ENCODE measurements around the gene MYG1.
A peak's percentile ranks its signal among the peaks of the same experiment; 100 is the strongest.
"Not testable (repeated sequence)": the region's sequence is repeated elsewhere in the genome, so short reads cannot be mapped to it uniquely, and the experiment has no call there.

The MYG1 gene

DNA sequence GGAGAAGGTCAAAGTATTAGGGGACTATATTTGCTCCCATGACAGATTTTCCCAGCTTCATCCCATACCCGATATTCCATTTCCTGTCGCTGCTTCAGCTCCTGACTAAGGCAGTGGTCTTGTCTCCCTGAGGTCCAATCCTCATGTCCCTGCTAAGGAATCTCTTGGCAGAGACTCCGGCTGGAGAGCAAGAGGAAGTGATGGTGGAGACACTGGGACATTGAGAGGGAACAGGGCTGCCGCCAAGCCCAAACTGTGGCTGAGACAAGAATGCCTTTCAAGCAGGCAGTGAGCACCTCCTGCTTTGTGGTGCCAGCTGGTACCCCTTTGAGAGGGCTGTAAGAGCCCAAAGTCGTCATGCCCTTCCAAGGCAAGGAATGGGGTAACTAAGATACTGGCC is 31.2 kb downstream of the MYG1 start:
- FAIRE-seq = no peak

DNA sequence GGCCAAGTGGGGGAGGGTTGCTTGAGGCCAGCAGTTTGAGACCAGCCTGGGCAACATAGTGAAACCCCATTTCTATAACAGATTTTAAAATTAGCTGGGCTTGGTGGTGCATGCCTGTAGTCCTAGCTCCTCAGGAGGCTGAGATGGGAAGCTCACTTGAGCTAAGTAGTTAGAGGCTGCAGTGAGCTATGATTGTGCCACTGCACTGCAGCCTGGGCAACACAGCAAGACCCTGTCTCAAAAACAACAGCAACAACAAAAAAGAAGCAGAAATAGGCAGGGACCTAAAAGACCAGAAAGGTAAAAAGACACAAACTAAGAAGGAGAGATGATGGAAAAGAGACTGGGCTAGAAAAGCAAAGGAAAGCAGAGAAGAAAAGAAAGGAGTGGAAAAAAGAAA is 32.8 kb downstream of the MYG1 start:
- not testable (repeated sequence) for FAIRE-seq

DNA sequence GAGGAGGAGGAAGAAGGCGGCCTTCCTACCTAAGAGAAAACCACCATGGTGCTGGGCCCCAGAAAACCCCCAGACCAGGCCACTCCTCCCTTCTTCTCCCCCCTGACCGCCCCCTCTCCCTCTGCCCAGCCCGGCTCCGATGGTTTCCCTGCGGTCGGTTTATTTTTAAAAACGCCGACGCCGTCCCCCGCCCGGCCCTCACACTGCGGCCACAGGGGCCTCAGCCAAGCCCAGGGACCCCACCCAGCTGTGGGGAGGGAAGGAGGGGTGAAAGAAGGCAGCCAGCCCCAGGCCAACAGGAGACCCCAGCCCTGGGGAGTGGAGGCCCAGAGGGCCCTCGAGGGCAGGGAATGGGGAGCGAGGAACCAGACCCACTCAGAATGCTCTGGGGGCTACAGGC is 33.2 kb downstream of the MYG1 start:
- no peak for FAIRE-seq

DNA sequence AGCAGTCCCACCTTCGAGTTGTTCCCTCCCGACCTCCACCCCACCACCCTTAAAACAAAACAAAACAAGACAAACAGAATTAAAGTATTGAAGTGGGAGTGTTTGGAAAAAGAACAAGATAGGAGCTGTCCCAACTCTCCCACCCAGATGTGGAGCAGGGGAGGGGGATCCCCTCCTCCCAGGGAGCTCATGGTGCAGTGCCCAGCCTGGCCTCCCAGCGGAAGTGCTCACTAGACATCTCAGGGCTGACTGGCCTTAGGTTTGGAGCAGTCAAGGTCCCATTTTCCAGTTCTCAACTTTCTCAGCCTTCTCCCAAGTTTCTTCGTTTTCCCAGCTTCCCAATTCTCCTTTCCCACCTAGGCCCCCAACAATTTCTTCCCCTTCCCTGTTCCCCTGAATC is 33.8 kb downstream of the MYG1 start:
- FAIRE-seq = no peak

DNA sequence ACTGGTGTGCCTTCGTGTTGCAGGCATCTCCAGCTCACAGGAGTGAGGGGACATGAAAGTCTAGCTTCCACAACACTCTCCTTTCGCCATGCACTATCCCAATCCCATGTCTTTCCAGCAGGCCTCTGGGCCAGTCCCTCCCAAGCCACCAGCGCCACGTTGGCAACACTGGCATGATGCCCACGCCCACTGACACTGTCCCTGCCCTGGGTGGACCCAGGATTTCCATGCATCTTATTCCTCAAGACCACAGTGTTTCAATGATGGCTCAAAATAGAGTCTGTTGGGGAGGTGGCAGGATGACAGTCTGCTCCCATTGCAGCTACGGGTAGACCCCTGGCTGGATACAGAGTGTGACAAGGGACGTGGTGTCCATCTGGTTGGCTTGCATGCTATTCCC is 34.4 kb downstream of the MYG1 start:
- no peak for FAIRE-seq

DNA sequence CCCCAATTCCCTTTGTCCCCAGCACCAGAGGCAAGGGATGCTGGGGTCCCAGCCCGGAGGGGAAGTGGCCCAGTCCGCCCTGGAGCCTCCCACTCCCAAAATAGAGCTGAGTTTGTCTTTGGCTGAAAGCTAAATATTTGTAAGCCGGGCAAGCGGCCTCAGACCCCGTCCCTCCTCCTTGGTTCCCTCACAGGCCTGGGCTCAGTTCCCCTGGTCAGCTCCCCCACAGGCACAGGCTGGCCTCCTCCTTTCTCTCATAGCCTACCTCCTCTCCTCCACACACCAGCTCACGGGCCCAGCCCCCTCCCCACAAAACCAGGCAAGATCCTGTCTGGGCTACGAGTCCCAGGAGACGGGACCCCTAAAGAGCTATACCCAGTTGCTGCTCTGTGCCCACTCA is 35.3 kb downstream of the MYG1 start:
- no peak for FAIRE-seq

DNA sequence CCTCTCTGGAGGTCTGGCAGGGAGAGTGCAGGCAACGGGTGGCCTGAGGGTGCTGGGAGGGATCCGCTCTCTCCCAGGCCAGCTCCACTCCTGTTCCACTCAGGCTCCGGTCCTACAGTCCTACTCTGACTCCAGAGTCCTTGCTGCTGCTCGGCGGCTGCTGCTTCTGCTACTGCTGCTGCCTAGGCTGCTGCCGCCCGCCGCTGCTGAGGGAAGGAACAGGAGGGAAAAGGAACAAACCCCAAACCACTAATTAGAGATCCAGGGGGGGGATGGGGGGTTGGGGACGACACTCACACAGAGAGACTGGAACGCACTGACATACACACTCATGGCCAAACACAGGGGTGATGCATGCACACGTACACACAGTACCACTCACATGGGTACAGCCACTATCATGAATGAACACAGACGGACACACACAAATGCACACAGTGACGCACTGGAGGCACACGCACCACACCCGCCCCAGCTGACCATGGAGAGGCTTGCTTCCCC is 36.7 kb downstream of the MYG1 start, which contains the start of gene SP7:
SP7 (minus strand) TSS at position 174 of the 501 bp plus-strand sequence. CDS start 708 bp downstream, outside the sequence.
- FAIRE-seq = no peak

DNA sequence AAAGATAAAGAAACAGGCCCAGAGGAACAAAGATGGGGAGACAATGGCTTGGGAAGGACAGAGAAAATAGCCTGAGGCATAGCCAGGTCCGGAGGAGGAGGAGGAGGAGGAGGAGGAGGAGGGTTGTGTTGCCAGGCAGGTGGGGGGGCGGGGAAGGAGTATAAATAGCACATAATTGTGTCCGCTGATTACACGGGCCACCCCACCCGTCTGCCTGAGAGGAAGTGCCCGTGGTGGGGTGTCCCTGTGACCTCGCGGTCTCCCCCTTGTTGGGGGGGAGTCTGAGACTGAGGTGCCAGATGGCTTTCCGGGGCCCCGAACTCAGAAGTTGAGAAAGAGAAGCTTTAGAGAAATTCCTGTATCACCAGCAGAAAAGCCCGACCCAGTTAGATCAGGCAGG is 38.5 kb downstream of the MYG1 start:
- no peak for FAIRE-seq

DNA sequence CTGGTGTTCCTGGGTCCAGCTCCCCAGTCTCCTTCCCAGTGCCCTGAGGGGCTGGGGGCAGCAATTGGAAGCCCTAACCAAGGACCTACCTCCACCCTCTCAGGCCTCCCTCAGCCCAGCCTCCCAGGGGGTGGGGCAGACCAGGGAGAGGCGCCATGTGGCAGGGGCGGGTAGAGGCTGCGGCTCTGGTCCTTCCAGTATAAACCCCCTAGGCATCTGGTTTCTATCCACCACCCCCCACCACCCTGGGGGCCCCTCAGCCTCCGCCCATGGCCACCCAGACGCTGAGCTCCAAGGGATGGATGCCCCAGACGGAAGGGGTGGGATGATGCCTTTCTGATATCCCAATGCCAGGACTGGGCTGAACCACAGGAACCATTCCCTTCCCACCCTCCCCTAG is 39.4 kb downstream of the MYG1 start:
- no peak for FAIRE-seq

DNA sequence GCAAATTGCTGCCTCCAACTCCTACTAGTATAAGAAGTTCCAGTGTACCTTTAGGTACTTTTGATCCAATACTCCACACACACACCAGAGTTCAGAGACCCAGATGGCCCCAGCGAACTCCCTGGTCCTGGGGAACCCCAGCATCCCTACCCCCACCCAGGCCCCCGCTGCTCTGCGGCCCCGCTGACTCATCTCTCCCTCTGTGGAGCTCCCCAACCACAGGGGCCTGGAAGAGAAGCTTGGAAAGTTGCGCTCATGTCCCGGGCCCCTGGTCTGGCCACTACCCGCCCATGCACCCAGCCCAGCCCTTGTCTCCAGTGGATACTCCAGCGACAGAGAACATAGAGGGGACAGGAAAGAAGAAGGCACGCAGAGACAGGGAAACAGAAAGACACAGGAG is 40.9 kb downstream of the MYG1 start:
- FAIRE-seq = no peak

DNA sequence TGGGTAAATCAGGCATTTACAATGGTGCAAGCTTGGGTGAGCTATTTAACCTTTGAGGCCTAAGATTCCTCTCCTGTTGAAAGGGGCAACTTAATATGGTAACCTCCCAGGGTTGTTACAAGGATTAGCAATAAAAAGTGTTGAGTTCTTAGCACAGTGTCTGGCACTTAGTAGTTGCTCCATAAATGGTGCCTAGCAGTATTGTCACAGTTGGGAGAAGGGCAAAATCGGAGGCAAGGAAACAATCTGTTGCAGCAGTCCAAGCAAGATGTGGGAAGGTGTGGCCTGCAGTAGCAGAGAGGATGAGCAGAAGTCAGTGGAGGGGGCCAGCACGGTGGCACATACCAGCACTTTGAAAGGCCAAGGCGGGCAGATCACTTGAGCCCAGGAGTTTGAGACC is 44.0 kb downstream of the MYG1 start:
- FAIRE-seq = no peak

DNA sequence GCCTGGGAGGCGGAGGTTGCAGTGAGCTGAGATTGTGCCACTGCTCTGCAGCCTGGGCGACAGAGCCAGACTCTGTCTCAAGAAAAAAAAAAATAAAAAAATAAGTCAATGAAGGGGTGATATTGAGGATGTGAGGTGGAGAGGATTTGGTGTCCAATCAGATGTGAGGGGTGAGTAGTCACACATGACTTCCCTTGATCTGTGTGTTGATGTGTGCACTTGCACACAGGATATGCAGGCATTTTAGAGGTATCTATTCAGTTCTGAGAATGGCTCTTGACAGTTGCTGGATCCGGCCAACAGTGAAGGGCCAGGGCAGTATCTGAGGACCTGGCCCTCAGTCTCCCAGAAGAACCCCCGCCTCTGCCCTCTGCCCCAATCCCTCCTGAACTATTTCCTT is 44.5 kb downstream of the MYG1 start:
- FAIRE-seq = no peak

DNA sequence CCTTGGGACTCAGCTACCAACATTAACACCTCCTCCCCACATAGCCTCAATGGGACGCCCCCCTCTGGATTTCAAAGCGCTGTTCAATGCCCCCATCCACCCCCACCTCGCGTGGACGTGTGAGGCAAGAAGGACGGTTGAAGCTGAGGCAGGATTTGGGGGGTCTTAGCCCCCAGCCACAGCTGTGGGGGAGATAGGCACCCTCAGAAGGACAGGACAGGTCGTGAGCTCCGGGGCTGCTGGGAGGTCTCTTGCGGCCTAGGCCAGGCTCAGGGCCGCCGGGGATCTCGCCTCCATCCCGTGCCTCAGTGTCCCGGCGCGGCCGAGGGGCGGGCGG is 45.0 kb downstream of the MYG1 start:
- no peak for FAIRE-seq

DNA sequence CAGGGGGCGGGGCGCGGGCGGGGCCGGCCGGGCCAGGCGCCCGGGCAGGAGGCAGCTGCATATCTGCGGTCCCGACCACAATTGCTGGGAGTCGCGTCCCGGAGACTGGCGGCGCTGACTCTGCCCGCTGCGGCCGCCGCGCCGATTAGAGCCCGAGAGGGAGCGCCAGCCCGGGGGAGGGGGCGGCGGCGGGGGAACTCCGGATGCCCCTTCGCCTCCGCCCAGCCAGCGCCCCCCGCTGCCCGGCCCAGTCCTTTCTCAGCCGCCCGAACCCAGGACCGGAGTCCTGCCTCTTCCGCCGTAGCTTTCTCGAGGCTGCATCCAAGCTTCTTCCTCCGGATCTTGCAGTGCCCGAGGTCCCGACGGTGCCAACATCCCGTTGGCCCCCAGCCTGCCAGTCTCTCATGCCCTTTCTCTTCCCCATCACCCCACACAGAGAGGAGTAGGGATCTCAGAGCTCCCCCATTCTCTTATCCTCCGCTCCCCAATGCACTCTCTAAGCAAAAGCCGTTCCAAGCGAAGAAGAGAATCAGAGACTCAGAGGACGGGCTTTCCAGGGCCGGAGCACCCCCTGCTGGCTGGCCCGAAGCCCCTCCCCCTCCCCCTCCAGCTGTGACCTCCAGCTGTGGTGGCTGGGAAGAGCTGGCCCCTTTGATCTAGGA is 45.5 kb downstream of the MYG1 start:
- FAIRE-seq = no peak

DNA sequence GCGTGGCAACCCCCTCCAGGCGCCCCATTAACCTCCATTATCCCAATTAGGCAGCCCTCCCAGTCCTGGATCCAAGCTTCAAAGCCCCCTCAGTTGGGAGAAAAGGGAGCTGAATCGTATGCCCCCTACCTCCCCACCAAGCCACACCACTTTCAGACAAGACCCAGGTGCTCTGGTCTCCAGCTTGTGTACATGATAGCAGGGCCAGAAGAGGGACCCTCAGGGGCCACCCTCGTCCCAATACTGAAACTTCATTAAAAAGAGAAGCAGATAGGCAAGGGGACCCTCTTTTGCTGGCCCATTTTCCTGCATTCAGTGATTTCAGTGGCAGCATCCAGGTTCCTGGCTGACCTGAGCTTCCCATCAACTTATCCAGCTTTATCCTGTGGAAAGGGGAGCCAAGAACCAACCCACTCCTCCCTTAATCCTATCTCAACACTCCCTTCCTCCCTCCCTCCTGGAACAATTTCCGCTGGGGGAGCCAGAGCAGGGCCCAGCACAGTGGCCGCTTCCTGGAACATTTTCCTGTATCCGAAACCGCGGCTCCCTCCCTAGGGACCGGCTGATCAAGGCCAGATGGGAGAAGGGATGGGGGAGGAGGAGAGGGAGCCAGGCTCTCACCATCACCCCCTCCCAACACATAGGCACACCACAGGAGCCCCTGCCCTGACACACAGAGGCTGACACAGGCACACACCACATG is 46.1 kb downstream of the MYG1 start:
- FAIRE-seq = no peak

DNA sequence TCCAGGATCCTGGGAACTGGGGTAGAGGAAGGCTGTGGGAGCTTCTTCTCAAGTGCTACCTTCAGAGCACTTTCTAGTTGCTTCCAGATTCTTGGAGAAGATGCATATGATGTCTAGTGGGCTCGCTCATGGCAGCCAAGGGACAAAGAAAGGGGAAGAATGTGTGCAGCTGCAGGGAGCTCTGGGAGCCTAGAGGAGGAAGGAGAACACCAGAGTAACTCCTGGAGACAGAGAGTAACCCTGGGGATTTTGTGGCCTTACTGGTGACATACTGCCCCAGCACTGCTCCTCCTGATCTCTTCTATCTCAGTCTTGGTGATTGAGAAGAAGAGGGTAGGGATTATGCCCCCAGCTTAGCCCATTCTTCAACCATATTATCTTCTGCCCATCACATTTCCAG is 47.0 kb downstream of the MYG1 start:
- no peak for FAIRE-seq

DNA sequence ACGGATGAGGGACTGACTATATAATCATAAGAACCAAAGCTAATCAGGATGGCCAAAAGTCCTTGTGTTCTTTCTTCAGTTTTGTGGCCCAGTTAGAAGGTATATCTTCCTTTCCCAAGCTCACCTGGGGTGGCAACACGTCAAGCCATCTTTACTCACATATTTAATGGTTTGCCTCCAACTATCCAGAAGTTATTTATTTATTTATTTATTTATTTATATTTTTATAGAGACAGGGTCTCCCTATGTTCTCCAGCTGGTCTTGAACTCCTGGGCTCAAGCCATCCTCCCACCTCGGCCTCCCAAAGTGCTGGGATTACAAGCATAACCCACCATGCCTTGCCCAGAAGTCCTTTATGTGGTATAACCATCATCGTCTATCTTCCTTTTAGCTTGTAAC is 48.4 kb downstream of the MYG1 start:
- FAIRE-seq = no peak

DNA sequence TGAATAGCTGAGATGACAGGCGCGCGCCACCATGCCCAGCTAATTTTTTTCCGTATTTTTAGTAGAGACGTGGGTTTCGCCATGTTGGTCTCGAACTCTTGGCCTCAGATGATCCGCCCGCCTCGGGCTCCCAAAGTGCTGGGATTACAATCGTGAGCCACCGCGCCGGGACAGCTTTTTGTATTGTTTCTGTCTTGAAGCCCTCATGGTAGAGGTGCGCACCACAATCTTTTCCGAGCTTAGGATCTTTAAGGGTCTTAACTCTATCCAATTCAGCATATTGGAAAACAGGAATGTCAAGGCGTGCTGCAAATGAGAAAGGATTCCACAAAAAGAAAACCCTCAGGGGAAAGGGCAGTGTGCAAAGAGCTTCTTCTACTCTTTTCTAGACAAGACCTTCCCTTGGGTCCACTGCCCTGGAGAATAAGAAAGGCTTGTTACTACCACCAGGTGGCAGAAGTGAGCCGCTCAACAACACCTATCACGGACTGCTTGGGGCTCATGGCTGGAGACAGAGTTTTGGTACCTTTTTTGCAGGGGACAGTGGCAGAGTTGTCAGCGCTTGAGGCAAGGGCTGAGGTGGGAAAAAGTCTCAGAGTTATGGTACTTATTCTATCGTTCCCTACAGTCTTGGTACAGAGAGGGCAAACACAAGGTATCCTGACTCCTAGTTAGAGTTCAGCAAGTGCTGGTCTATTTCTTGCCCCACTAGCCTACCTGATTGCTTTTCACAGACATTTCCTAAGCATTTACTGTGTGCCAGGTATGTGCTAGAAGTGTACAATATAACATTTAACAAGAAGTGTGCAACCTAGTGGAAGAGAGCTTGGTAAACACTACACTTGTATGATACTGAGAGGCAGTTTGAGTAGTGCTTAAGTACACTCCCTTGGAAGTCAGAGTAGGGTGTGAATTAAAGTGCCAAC is 53.1 kb downstream of the MYG1 start:
- FAIRE-seq = peak; percentile 24

DNA sequence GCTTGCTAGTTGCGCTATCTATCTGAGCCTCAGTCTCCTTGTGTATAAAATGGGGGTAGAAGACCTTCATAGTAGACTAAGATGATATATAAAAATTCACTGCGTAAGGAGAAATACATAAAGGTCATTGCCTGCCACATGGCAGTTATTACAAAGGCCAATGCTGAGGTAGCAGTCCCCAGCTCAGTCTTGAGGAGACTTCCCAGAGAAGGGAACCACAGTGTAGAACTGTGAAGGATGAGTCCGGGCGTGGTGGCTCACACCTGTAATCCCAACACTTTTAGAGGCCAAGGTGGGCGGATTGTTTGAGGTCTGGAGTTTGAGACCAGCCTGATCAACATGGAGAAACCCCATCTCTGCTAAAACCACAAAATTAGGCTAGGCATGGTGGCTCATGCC is 53.8 kb downstream of the MYG1 start:
- FAIRE-seq = no peak

DNA sequence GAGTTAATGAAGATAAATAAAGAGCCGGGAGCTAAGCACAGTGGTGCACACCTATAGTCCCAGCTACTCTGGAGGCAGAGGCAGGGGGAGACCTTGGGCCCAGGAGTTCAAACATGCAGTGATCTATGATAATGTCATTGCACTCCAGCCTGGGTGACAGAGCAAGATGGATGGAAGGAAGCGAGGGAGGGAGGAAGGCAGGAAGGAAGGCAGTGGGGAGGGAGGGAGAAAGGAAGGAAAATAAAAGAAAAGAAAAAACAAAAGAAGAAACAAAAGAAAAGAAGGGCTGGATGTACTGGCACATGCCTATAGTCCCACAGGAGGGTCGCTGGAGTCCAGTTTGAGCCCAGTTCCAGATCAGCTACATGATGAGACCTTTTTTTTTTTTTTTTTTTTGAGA is 55.6 kb downstream of the MYG1 start:
- FAIRE-seq = no peak
